ENCODE data around the gene MACROD2. TPM values are rescaled to one million over a fixed set of nuclear protein-coding genes. Genes with fewer than 3 reads are reported as not detected.

MACROD2 gene
- total and polyA plus RNA-seq, 2 donors (not counting 1 experiment from before 2014, with no cell fraction given): 5.3 to 6.7 TPM

DNA sequence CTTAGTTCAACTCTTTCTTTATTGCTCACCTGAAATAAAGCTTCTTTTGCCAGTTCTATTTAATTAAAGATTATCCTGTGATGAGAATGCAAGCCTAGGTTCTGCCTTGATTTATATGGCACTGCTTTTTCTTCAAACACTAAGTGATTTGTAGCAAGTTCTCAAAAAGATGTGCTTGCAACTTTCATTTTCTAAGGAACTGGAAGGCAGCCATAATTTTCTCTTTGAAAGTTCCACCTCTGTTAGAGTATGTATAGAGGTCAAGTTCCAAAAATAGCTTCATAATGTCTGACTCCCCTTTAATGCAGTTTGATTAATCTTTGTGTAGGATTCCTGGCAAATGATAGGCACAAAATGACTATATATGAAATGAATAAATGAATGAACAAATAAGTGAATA lies 870.4 kb downstream of the MACROD2 start:
- no peak overlapping the region for H3K27ac Mint-ChIP-seq
- H4K20me1 ChIP-seq (ENCODE audit: control insufficient read depth, insufficient read depth, low read length, poor library complexity, severe bottlenecking): no peaks in the 10 kb centered on the region
- no peak overlapping the region for H3K4me2 ChIP-seq (replicated peaks; ENCODE audit: low read depth, low read length, poor library complexity, severe bottlenecking)
- no peak overlapping the region for H3K9ac ChIP-seq (ENCODE audit: low read length)
- H3K9me3 Mint-ChIP-seq (ENCODE audit: insufficient read depth): peaks cover 2% of the 10 kb centered on the region
- no peak overlapping the region for H3K27ac ChIP-seq (ENCODE audit: low read length in 2 of 2)
- H3K36me3 ChIP-seq (replicated peaks in 1 of 2; ENCODE audit: control extremely low read depth in 1 of 2, control insufficient read depth in 1 of 2, extremely low read depth in 1 of 2, insufficient read depth in 2 of 2, low read length in 1 of 2): no peaks in the 10 kb centered on the region
- intact Hi-C loops (cut with micrococcal nuclease): no loop called here
- no peaks in the 10 kb centered on the region for H3K27me3 ChIP-seq (replicated peaks in 1 of 4; ENCODE audit: control extremely low read depth in 1 of 4, control insufficient read depth in 3 of 4, insufficient read depth in 4 of 4, low read length in 3 of 4)
- POLR2A ChIA-PET: no interaction called here
- H3K4me3 Mint-ChIP-seq: no peak overlapping the region
- DNase-seq (no peak), ATAC-seq (ENCODE audit: low read depth) (no peak)
- no peak overlapping the region for H2AFZ ChIP-seq (ENCODE audit: insufficient read depth, low read depth, low read length, poor library complexity, severe bottlenecking)
- no peak overlapping the region for H3K4me3 ChIP-seq (ENCODE audit: control extremely low read depth in 1 of 5, extremely low read depth in 1 of 5, insufficient read depth in 1 of 5, low read depth in 2 of 5, low read length in 4 of 5)
- no peaks in the 10 kb centered on the region for H3K79me2 ChIP-seq (ENCODE audit: control insufficient read depth, insufficient read depth, low read length)
- H3K27me3 Mint-ChIP-seq: peaks cover 2% of the 10 kb centered on the region
- no peaks in the 10 kb centered on the region for H3K9me3 ChIP-seq (ENCODE audit: control extremely low read depth in 1 of 3, control insufficient read depth in 2 of 3, insufficient read depth in 1 of 3, low read length in 2 of 3)
- no peak for TF ChIP-seq CTCF (IDR thresholded peaks at IDR 0.05)
- TF ChIP-seq EZH2 (IDR thresholded peaks at IDR 0.05; ENCODE audit: borderline replicate concordance, insufficient read depth, low read depth, low read length, poor library complexity, severe bottlenecking): no peak
- no peaks in the 10 kb centered on the region for H3K4me1 ChIP-seq (ENCODE audit: control insufficient read depth in 2 of 2, insufficient read depth in 2 of 2, low read length in 2 of 2)
- no peaks in the 10 kb centered on the region for H3K4me1 Mint-ChIP-seq
- CTCF ChIA-PET: no interaction called here

DNA sequence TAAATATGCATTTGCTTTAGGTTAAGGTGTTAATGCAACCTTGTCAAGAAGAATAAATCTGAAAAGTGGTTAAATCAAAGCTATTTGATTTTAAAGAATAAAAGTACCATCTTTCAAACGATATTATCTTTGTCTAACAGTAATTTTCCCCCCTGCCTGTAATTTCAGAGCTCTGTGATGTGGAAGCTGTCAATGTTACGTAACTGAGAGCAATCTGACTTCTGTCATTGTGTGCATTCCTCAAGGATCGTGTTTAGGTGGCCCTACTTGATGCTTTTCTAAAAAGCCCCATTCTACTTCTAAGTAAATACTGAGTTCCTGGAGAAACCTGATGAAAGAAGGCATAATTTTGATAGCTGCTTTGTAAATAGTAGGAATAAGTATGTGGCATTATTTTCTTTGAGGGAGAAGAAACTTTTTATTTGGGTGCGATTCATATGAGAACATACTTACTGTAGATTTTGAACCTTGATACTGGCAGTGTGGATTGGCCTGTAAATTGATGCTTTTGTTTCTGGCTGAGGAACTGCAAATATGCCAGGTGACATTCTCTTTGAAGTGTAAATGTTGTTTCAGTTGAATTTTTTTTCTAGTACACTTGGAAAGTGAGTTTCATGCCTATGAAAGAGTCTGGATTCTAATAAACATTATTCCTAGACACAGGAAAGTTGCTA lies 871.7 kb downstream of the MACROD2 start:
- Mint-ChIP-seq H3K27me3 (peaks cover 10% of the 10 kb centered on the region), H3K27ac (no peak overlapping the region), H3K4me3 (no peak overlapping the region), H3K9me3 (ENCODE audit: insufficient read depth) (peaks cover 2% of the 10 kb centered on the region), H3K4me1 (no peaks in the 10 kb centered on the region)
- H2AFZ ChIP-seq (ENCODE audit: insufficient read depth, low read depth, low read length, poor library complexity, severe bottlenecking): no peak overlapping the region
- no peak overlapping the region for H3K27ac ChIP-seq (ENCODE audit: low read length in 2 of 2)
- no peaks in the 10 kb centered on the region for H3K27me3 ChIP-seq (replicated peaks in 1 of 4; ENCODE audit: control extremely low read depth in 1 of 4, control insufficient read depth in 3 of 4, insufficient read depth in 4 of 4, low read length in 3 of 4)
- no peak overlapping the region for H3K9ac ChIP-seq (ENCODE audit: low read length)
- H3K36me3 ChIP-seq (replicated peaks in 1 of 2; ENCODE audit: control extremely low read depth in 1 of 2, control insufficient read depth in 1 of 2, extremely low read depth in 1 of 2, insufficient read depth in 2 of 2, low read length in 1 of 2): no peaks in the 10 kb centered on the region
- no peak overlapping the region for H3K4me3 ChIP-seq (ENCODE audit: control extremely low read depth in 1 of 5, extremely low read depth in 1 of 5, insufficient read depth in 1 of 5, low read depth in 2 of 5, low read length in 4 of 5)
- POLR2A ChIA-PET: no interaction called here
- H4K20me1 ChIP-seq (ENCODE audit: control insufficient read depth, insufficient read depth, low read length, poor library complexity, severe bottlenecking): no peaks in the 10 kb centered on the region
- intact Hi-C loops (cut with micrococcal nuclease): no loop called here
- DNase-seq: no peak
- H3K9me3 ChIP-seq (ENCODE audit: control extremely low read depth in 1 of 3, control insufficient read depth in 2 of 3, insufficient read depth in 1 of 3, low read length in 2 of 3): no peaks in the 10 kb centered on the region
- H3K4me2 ChIP-seq (replicated peaks; ENCODE audit: low read depth, low read length, poor library complexity, severe bottlenecking): no peak overlapping the region
- TF ChIP-seq CTCF (IDR thresholded peaks at IDR 0.05) (no peak), EZH2 (IDR thresholded peaks at IDR 0.05; ENCODE audit: borderline replicate concordance, insufficient read depth, low read depth, low read length, poor library complexity, severe bottlenecking) (no peak)
- no peak for ATAC-seq (ENCODE audit: low read depth)
- 90% methylated on average over 2 of the region's 4 CpGs for WGBS (ENCODE audit: insufficient coverage)
- H3K79me2 ChIP-seq (ENCODE audit: control insufficient read depth, insufficient read depth, low read length): no peaks in the 10 kb centered on the region
- CTCF ChIA-PET: no interaction called here
- H3K4me1 ChIP-seq (ENCODE audit: control insufficient read depth in 2 of 2, insufficient read depth in 2 of 2, low read length in 2 of 2): no peaks in the 10 kb centered on the region
